OCI-LY1 (cell line): ENCODE measurements around the gene FAM13C.

Experiments used
- H2AFZ ChIP-seq: fragments of 200-600 bp; sonication (generic), shearing (Covaris generic); 2 replicates; pipeline ENCODE4 v1.6.0; 2014; ENCODE audit warnings: antibody characterized with exemption, mild to moderate bottlenecking, low read length
- H3F3A ChIP-seq: fragments of 200-600 bp; sonication (generic), shearing (Covaris generic); 2 replicates; pipeline ENCODE4 v1.6.0; 2014; ENCODE audit warnings: mild to moderate bottlenecking, antibody characterized with exemption, low read length, moderate library complexity; ENCODE audit not compliant: insufficient read depth
- H3K27ac ChIP-seq: fragments of 200-600 bp; sonication (generic); 2 replicates; pipeline ENCODE4 v1.5.1; 2014; ENCODE audit warnings: low read length, mixed run types, mild to moderate bottlenecking, low read depth; ENCODE audit not compliant: poor library complexity, severe bottlenecking
- H3K27me3 ChIP-seq: fragments of 200-600 bp; sonication (generic); 2 replicates; pipeline ENCODE4 v1.6.0; 2014; ENCODE audit warnings: antibody characterized with exemption, mild to moderate bottlenecking, low read length, moderate library complexity; ENCODE audit not compliant: insufficient read depth
- H3K36me3 ChIP-seq: fragments of 200-600 bp; sonication (generic); 2 replicates; pipeline ENCODE4 v1.6.1; 2014; ENCODE audit warnings: mild to moderate bottlenecking, antibody characterized with exemption, low read length, moderate library complexity, mixed read lengths; ENCODE audit not compliant: insufficient read depth
- H3K4me1 ChIP-seq: fragments of 200-600 bp; sonication (generic); 2 replicates; pipeline ENCODE4 v1.5.1; 2014; ENCODE audit warnings: mild to moderate bottlenecking, low read length, moderate library complexity; ENCODE audit not compliant: insufficient read depth, severe bottlenecking
- H3K4me2 ChIP-seq: fragments of 200-600 bp; sonication (generic), shearing (Covaris generic); 2 replicates; pipeline ENCODE4 v1.6.1; 2014; ENCODE audit warnings: low read length
- H3K4me3 ChIP-seq: fragments of 200-600 bp; sonication (generic); 2 replicates; pipeline ENCODE4 v1.5.1; 2014; ENCODE audit warnings: low read length, low read depth, mild to moderate bottlenecking, mixed read lengths; ENCODE audit not compliant: poor library complexity, severe bottlenecking
- H3K79me2 ChIP-seq: fragments of 200-600 bp; shearing (Covaris generic); 2 replicates; pipeline ENCODE4 v1.6.1; 2016; ENCODE audit warnings: mixed run types, low read length, mixed read lengths; ENCODE audit not compliant: insufficient read depth
- H3K9ac ChIP-seq: fragments of 200-600 bp; sonication (generic), shearing (Covaris generic); 2 replicates; pipeline ENCODE4 v1.6.1; 2014; ENCODE audit warnings: mild to moderate bottlenecking, low read length, mixed read lengths
- H3K9me2 ChIP-seq: fragments of 200-600 bp; sonication (generic), shearing (Covaris generic); 2 replicates; pipeline ENCODE4 v1.6.1; 2014; ENCODE audit warnings: low read depth, mild to moderate bottlenecking, low read length, mixed read lengths
- H3K9me3 ChIP-seq: fragments of 200-600 bp; shearing (Covaris generic); 2 replicates; pipeline ENCODE4 v1.6.1; 2014; ENCODE audit warnings: low read length, mixed read lengths
- H4K20me1 ChIP-seq: fragments of 200-600 bp; sonication (generic), shearing (Covaris generic); 2 replicates; pipeline ENCODE4 v1.6.0; 2016; ENCODE audit warnings: mild to moderate bottlenecking, low read length; ENCODE audit not compliant: insufficient read depth
- EZH2 ChIP-seq: fragments of 200-600 bp; sonication (generic), shearing (Covaris generic); IDR thresholded peaks from 2 replicates; pipeline ENCODE4 v1.8.0; 2017; ENCODE audit warnings: borderline replicate concordance, mixed run types, mild to moderate bottlenecking, antibody characterized with exemption, low read length, moderate library complexity, mixed read lengths
- TF ChIP-seq, protein P1 (sequence below): fragments of 200-600 bp; sonication (generic), shearing (Covaris generic); IDR thresholded peaks from 2 replicates; pipeline ENCODE4 v1.5.1; 2017; ENCODE audit warnings: mild to moderate bottlenecking, antibody characterized with exemption, low read length, moderate library complexity, mixed read lengths

The FAM13C gene

GRCh38 chr10:59276919-59277318 lies 85.4 kb downstream of the FAM13C start:
- H2AFZ ChIP-seq = no peak overlapping the region
- H3K27me3 ChIP-seq = no peaks in the 10 kb centered on the region
- H3K27ac ChIP-seq = no peak overlapping the region
- H3K9ac ChIP-seq = no peak overlapping the region
- no peaks in the 10 kb centered on the region for H3K9me2 ChIP-seq
- no peaks in the 10 kb centered on the region for H3F3A ChIP-seq
- no peaks in the 10 kb centered on the region for H3K9me3 ChIP-seq
- H3K4me1 ChIP-seq = no peaks in the 10 kb centered on the region
- H3K4me3 ChIP-seq = no peak overlapping the region
- no peak overlapping the region for H3K4me2 ChIP-seq
- H3K36me3 ChIP-seq = no peaks in the 10 kb centered on the region
- no peaks in the 10 kb centered on the region for H3K79me2 ChIP-seq
- TF ChIP-seq EZH2 = no peak
- TF ChIP-seq, protein P1, sequence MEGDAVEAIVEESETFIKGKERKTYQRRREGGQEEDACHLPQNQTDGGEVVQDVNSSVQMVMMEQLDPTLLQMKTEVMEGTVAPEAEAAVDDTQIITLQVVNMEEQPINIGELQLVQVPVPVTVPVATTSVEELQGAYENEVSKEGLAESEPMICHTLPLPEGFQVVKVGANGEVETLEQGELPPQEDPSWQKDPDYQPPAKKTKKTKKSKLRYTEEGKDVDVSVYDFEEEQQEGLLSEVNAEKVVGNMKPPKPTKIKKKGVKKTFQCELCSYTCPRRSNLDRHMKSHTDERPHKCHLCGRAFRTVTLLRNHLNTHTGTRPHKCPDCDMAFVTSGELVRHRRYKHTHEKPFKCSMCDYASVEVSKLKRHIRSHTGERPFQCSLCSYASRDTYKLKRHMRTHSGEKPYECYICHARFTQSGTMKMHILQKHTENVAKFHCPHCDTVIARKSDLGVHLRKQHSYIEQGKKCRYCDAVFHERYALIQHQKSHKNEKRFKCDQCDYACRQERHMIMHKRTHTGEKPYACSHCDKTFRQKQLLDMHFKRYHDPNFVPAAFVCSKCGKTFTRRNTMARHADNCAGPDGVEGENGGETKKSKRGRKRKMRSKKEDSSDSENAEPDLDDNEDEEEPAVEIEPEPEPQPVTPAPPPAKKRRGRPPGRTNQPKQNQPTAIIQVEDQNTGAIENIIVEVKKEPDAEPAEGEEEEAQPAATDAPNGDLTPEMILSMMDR = no peak
- H4K20me1 ChIP-seq = no peaks in the 10 kb centered on the region

GRCh38 chr10:59276133-59276532 lies 86.2 kb downstream of the FAM13C start:
- H3K4me2 ChIP-seq = no peak overlapping the region
- no peaks in the 10 kb centered on the region for H3F3A ChIP-seq
- no peaks in the 10 kb centered on the region for H3K36me3 ChIP-seq
- no peaks in the 10 kb centered on the region for H3K79me2 ChIP-seq
- no peak overlapping the region for H3K27ac ChIP-seq
- H3K9me3 ChIP-seq = no peaks in the 10 kb centered on the region
- no peaks in the 10 kb centered on the region for H3K9me2 ChIP-seq
- no peak overlapping the region for H3K4me3 ChIP-seq
- no peaks in the 10 kb centered on the region for H4K20me1 ChIP-seq
- H3K4me1 ChIP-seq = no peaks in the 10 kb centered on the region
- H2AFZ ChIP-seq = no peak overlapping the region
- no peak for TF ChIP-seq EZH2
- TF ChIP-seq, protein P1 = no peak
- H3K9ac ChIP-seq = no peak overlapping the region
- no peaks in the 10 kb centered on the region for H3K27me3 ChIP-seq

GRCh38 chr10:59273445-59273844 lies 88.9 kb downstream of the FAM13C start:
- no peaks in the 10 kb centered on the region for H3K79me2 ChIP-seq
- no peak for TF ChIP-seq EZH2
- TF ChIP-seq, protein P1 = no peak
- H3K9me2 ChIP-seq = no peaks in the 10 kb centered on the region
- H2AFZ ChIP-seq = no peak overlapping the region
- H3K4me3 ChIP-seq = no peak overlapping the region
- no peaks in the 10 kb centered on the region for H4K20me1 ChIP-seq
- H3K4me1 ChIP-seq = no peaks in the 10 kb centered on the region
- H3K4me2 ChIP-seq = no peak overlapping the region
- no peaks in the 10 kb centered on the region for H3K36me3 ChIP-seq
- H3K27me3 ChIP-seq = no peaks in the 10 kb centered on the region
- no peak overlapping the region for H3K9ac ChIP-seq
- no peaks in the 10 kb centered on the region for H3F3A ChIP-seq
- H3K27ac ChIP-seq = no peak overlapping the region
- no peaks in the 10 kb centered on the region for H3K9me3 ChIP-seq
